Measurements from ENCODE around the gene TMEM178A.

The TMEM178A gene

DNA sequence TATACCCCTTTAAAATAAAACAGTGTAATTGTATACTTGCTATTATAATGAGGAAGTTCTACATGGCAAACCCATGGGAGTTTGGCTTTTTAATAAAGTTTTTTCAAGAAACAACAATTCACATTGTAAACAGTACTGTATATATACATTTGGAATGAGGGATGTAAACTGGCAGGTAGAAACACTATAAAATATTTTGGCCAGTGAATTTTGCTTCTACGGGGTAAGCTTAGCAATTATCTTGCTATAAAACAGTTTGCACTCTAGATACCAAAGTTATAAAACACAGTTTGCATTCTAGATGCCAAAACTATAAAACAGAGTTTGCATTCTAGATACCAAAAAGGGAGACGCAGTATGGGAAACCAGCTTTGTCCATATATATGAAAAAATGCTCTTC is 96.7 kb downstream of the TMEM178A start:
- DNase-seq = no peak

Data from CD4-positive, alpha-beta T cell treated with Interferon gamma for 1 hour (primary cell).